T-helper 17 cell (primary cell): ENCODE data around the gene GPI. TPM values are rescaled to one million over a fixed set of nuclear protein-coding genes. Genes with fewer than 3 reads are reported as not detected.

Experiments
- ATAC-seq: fragments of 150-1000 bp; cut with Tn5 transposase; 2 replicates; pipeline ENCODE4 v1.10.0; 2021; ENCODE audit warnings: mild to moderate bottlenecking, moderate library complexity
- DNase-seq, 3 donors: peaks; one replicate each; pipeline versions ENCODE4 v3.0.0 to v3.0.0-alpha.2; 2020 to 2021
- H3K9me3 ChIP-seq: one replicate; pipeline ENCODE4 v1.7.0; 2013; ENCODE audit warnings: low read length, mild to moderate bottlenecking; ENCODE audit not compliant: control insufficient read depth, poor library complexity, severe bottlenecking
- H3K27ac Mint-ChIP-seq: one replicate; pipeline ENCODE4 v1.8.0; 2022; ENCODE audit warnings: mild to moderate bottlenecking, moderate library complexity, mixed read lengths
- H3K27me3 Mint-ChIP-seq: one replicate; pipeline ENCODE4 v1.8.0; 2022; ENCODE audit warnings: mixed read lengths
- H3K36me3 Mint-ChIP-seq: one replicate; pipeline ENCODE4 v1.8.0; 2022; ENCODE audit warnings: low read depth, mixed read lengths
- H3K4me1 Mint-ChIP-seq: one replicate; pipeline ENCODE4 v1.8.0; 2022; ENCODE audit warnings: mild to moderate bottlenecking, mixed read lengths
- H3K4me3 Mint-ChIP-seq: one replicate; pipeline ENCODE4 v1.8.0; 2022; ENCODE audit warnings: mild to moderate bottlenecking, moderate library complexity, mixed read lengths
- total RNA-seq, 4 donors: library from RNA in 2 of 4; stranded (reverse) in 2 of 4; gene quantifications; one replicate each; pipeline ENCODE4 v1.2.3 and lab custom pipeline; 2022 to 2026

The GPI gene
- total RNA-seq, 2 donors from 2014 or later, result 109 to 122 TPM

DNA sequence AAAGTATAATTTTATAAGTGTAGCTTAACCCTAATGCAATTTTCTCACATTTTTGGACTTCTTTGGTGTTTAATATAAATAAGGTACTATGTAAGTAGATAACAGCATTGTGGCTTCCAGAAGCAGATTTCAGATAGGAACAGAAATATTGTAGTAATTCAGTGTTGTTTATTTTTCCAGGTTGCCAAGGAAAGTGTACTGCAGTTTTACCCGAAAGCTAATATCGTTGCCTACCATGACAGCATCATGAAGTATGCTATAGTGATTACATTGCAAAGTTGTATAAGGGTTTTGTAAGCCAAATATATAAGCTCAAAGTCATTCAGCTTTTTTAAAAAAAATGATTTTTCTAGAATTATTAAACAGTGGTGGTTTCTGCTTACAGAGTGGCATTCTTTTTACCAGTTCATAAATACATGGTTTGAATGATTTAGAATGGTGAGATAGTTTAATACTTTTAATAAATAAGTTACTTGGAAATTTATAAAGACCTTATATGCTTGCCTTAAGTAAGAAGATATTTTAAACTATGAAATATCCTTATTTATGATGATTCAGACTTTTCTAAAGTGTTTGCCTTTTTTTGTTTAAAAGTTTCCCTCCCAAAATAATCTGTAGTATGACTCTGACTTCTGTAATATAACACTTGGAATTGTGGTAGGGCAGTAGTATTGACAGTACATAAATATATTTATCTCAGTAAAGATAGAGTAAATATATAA, 66.8 kb downstream of the GPI start:
- no peak for DNase-seq
- H3K9me3 ChIP-seq, result no peaks in the 10 kb centered on the region
- peaks cover 24% of the 10 kb centered on the region for H3K4me1 Mint-ChIP-seq
- no peaks in the 10 kb centered on the region for H3K36me3 Mint-ChIP-seq
- no peak overlapping the region for H3K4me3 Mint-ChIP-seq
- no peak for ATAC-seq
- no peak overlapping the region for H3K27ac Mint-ChIP-seq
- H3K27me3 Mint-ChIP-seq, result no peaks in the 10 kb centered on the region

DNA sequence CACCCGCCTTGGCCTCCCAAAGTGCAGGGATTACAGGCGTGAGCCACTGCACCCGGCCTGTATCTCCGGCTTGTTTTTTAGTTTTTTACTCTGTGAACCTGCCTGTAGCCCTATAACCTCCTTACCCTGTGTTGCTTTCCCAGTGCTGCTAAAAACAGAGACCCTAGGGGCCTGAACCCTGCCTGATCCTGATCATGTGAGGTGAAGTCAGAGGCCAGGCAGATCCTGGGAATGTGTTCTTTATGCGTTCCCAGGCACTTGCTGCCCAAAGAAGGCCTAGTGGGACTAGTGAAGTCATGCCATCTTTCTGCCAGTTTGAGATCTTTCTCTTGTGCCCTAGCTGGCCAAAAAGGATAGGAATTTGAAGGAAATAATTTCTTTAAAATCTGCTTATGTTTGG, 67.8 kb downstream of the GPI start:
- no peak for ATAC-seq
- H3K36me3 Mint-ChIP-seq, result no peaks in the 10 kb centered on the region
- no peak overlapping the region for H3K4me3 Mint-ChIP-seq
- H3K9me3 ChIP-seq, result no peaks in the 10 kb centered on the region
- peak overlapping the region; percentile 19 for H3K27ac Mint-ChIP-seq
- H3K4me1 Mint-ChIP-seq, result peaks cover 23% of the 10 kb centered on the region
- H3K27me3 Mint-ChIP-seq, result no peaks in the 10 kb centered on the region
- no peak for DNase-seq

DNA sequence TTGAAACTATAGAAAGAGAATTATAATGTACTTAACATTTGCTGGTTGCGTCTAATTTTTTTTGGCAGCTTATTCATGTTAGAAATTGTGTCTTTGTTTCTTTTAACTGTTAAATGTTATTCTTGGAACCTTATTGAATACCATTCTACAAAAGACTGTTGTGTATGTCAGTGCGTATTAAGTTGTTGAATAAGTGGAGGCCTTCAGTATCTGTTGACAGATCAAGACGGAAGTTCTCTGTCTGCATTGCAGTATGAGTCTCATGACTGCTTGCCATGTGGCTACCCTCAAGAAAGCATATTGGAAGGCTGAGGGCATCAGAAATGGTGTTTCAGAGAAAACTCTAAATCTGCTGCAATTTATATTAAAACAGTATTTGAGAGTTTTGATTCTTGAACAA, 71.7 kb downstream of the GPI start:
- H3K36me3 Mint-ChIP-seq, result peaks cover 6% of the 10 kb centered on the region
- DNase-seq (no peak), ATAC-seq (no peak)
- H3K4me3 Mint-ChIP-seq, result no peak overlapping the region
- no peaks in the 10 kb centered on the region for H3K9me3 ChIP-seq
- H3K27me3 Mint-ChIP-seq, result no peaks in the 10 kb centered on the region
- no peak overlapping the region for H3K27ac Mint-ChIP-seq
- peaks cover 10% of the 10 kb centered on the region for H3K4me1 Mint-ChIP-seq

DNA sequence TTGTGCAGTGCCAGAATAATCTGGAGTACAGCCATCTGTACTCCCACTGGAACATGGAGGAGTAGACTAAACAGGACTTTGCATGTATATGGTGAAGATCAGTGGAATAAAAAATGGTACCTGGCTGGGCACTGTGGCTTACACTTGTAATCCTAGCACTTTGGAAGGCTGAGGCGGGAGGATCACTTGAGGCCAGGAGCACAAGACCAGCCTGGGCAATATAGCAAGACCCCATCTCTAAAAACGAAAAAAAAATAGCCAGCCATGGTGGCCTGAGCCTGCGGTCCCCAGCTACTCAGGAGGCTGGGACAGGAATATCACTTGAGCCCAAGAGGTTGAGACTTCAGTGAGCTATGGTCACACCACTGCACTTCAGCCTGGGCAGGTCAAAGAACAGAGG, 83.2 kb downstream of the GPI start:
- ATAC-seq, result no peak
- peaks cover 12% of the 10 kb centered on the region for H3K36me3 Mint-ChIP-seq
- no peaks in the 10 kb centered on the region for H3K9me3 ChIP-seq
- no peaks in the 10 kb centered on the region for H3K27me3 Mint-ChIP-seq
- H3K27ac Mint-ChIP-seq, result no peak overlapping the region
- peaks cover 18% of the 10 kb centered on the region for H3K4me1 Mint-ChIP-seq
- no peak overlapping the region for H3K4me3 Mint-ChIP-seq
- no peak for DNase-seq

Other genes starting within 250 kb of the GPI start
- 100 to 1,000 TPM; 150 to 177 TPM for gene LSM14A, start 192.7 kb upstream of the GPI start, total RNA-seq
- 10 to 100 TPM; 34.4 to 43.6 TPM for gene GARRE1, start 110.6 kb upstream of the GPI start, total RNA-seq
- 1 to 10 TPM; 5.9 to 6.2 TPM for gene PDCD2L, start 39.2 kb downstream of the GPI start, total RNA-seq
- gene UBA2, start 63.2 kb downstream of the GPI start, total RNA-seq, result 10 to 100 TPM; 55.2 to 62.0 TPM
- gene WTIP, start 116.6 kb downstream of the GPI start, total RNA-seq, result under 1 TPM; 0.08 to 0.10 TPM